ENCODE measurements around the gene HNRNPAB.

Gene HNRNPAB

GRCh38 chr5:178204182-178204934 is at the start of gene HNRNPAB:
HNRNPAB (plus strand) TSS chr5:178204533; CDS start chr5:178204838, 305 bp downstream.
- peak; percentile 91 to 98 (median 94) for DNase-seq (ENCODE audit: low read depth in 4 of 4, low spot score in 1 of 4)

- DNase-seq (ENCODE audit: low read depth in 4 of 4, low spot score in 1 of 4), result no peak
Observed at GRCh38 chr5:178155065-178155464, 49.3 kb upstream of the HNRNPAB start.

DNA sequence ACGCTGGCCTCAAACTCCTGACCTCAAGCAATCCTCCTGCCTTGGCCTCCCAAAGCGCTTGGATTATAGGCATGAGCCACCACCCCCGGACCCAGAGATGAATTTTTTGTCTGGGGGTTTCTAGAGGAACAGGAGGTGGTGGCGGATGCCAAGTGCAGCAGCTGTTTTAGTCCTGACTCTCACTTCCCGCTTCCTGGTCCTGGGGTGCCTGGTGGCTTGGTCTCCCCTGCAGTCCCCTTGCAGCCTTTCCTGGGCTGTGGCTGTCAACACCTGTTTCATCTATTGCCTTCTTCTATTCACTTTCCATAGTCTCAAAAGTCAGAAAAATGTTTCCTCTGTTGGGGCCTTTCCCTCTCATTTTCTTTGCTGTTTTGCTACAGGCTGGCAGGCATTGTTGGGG is 44.2 kb upstream of the HNRNPAB start:
- DNase-seq (ENCODE audit: low read depth in 4 of 4, low spot score in 1 of 4), result no peak

DNA sequence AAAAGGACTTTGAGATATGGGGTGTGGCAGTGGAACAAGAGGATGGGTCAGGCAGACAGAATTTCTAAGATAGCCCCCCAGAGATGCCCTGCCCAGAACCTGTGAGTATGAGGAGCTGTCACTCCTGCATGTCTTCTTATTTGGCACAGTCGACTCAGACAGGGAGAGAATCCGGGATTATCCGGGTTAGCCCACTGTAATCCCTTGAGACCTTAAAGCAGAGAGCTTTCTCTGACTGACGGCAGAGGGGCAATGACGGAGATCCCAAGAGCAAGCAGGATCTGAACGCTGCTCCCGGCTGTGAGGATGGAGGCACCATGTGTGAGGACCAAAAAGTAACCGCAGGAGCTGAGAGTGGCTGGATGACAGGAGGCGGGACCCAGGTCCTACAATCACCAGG is 41.9 kb upstream of the HNRNPAB start:
- no peak for DNase-seq (ENCODE audit: low read depth in 4 of 4, low spot score in 1 of 4)

DNA sequence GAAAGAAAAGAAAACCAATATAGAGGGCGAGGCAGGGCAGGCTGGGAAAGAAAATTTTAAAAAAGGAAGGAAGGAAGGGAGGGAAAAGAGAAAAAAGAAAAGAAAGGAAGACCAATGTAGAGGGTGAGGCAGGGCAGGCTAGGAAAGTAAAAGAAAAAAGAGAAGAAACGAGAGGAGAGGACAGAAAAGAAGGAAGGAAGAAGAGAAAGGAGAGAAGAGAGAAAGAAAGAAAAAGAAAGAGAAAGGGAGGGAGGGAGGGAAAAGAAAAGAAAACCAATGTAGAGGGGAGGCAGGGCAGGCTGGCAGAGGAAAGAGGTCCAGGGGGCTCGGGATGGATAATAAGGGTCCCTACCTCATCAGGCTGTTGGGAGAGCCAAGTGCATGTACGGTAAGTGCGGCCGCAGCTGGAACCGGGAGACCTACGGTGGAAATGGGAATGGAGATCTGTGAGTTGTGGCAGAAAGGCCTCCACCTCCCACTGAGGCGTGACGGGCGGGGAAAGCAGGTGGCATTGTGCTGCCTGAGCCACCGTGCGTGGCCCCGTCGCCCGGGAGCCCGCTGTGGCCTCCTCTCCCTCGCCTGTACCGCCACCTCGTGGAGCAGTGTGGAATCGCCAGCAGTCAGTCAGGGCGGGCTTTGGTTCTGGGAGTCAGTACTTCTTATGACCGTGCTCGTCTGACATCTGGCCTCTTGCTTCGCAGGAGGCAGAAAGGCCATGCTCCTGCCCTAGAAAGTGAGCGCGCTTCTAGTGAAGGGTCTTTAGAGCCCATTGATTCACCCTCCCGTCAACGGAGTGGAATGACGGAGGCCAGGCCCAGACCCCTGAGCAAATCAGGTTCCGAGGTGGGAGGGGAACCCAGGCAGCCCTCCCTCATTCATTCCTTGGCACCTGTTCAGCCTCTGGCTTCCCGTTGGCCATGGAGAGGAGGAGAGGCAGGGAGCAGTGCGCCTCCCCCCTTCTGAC is 40.3 kb upstream of the HNRNPAB start:
- DNase-seq (ENCODE audit: low read depth in 4 of 4, low spot score in 1 of 4), result peak; percentile 86 to 93 (median 90)

- DNase-seq (ENCODE audit: low read depth in 4 of 4, low spot score in 1 of 4), result no peak
Observed at GRCh38 chr5:178165581-178165980, 38.8 kb upstream of the HNRNPAB start.

- DNase-seq (ENCODE audit: low read depth in 4 of 4, low spot score in 1 of 4), result no peak
Observed at GRCh38 chr5:178170455-178170854, 33.9 kb upstream of the HNRNPAB start.

DNA sequence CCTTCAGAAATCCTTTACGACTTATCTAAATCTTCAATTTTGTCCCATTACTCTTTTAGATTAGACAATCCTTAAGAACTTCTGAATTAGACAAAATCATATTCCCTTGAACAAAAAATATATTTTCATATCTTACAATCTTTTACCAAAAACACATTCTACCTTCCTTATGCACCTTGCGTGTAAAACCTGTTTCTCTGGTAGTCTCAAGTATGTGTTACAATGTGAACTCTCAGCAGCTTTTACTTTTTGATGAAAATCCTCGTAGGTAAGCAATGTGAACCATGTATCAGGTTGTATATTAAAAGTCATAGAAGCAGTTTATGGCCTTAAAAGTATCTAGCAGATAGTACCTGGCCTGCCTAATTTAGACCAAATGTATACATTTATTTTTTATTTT is 29.9 kb upstream of the HNRNPAB start:
- DNase-seq (ENCODE audit: low read depth in 4 of 4, low spot score in 1 of 4), result no peak

GRCh38 chr5:178176791-178177190 is 27.5 kb upstream of the HNRNPAB start:
- no peak for DNase-seq (ENCODE audit: low read depth in 4 of 4, low spot score in 1 of 4)

DNA sequence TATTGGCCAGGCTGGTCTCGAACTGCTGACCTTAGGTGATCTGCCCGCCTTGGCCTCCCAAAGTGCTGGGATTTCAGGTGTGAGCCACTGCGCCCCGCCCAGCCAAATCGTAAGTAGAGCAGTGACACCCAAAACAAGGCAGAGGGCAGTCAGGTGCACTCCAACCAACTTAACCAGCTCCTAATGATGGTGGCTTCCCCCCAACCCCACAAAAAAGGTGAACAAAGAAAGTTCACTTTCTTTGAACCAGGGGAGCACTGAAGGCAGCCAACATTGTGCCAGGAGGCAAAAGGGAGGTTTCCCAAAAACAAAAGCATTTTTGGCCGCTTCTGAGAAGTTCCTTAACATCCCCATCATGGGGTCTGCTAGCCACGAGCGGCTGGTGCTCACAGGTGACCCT is 26.8 kb upstream of the HNRNPAB start:
- DNase-seq (ENCODE audit: low read depth in 4 of 4, low spot score in 1 of 4), result no peak

DNA sequence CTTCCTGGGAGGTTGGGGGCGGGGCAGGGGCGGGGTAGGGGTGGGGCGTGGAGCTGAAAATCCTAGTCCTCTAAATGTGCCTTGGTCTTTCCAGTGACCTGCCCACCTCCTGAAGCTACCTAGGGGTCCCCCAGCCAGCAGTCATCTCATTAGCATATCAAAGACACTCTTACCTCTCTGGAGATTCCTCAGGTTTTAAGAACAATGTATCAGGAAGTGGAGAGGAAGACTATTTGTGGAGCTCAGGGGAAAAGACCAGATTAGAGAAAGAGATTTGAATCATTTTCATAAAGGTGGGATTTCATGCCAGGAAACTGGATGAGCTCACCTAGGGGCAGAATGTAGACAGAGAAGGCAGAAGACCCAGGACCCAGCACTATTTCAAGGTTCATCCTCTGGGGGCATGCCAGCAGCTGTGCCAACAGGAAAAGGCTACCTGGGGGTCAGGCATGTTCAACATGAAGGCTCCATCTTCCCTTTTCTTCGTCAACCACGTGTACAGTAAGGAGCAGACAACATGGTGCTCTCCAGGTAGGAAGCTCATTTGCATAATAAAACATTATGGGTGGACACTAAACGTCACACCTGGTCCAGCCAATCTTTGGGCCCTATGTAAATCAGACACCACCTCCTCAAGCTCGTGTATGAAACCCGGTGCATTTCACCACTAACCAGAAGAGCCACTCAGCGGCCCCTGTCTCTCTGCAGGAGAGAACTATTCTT is 24.0 kb upstream of the HNRNPAB start:
- no peak for DNase-seq (ENCODE audit: low read depth in 4 of 4, low spot score in 1 of 4)

DNA sequence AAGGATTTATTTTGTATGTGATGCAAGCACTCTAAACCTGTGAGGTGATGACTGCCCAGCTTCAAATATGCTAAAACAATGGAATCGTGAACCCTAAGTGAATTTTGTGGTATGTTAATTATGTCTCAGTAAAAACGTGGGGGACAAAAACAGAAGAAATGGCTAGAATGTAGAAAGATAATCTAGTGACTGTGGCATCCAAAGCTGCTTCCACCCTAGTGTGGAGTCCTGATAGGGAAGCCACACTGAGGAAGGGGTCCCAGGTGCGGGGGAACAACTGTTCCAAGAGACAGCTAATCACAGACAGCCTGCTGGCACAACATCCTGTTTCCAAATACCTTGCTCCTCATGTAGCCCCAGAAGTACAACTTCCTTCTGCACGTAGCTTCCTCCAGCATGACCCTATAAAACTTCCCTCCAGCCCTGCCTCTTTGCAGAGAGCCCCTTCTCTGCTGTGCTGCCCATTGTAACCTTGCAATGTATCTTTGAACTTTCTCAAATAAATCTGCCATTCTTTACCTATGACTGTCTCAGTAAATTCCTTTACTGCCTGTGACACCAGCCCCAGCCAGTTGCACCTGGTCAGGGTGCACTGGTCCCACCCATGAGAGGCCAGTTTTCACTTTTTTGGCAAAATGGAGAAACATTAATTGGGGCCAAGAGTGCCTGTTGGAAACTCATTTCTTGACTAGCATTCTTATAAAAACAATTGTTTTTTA is 22.0 kb upstream of the HNRNPAB start:
- no peak for DNase-seq (ENCODE audit: low read depth in 4 of 4, low spot score in 1 of 4)

DNA sequence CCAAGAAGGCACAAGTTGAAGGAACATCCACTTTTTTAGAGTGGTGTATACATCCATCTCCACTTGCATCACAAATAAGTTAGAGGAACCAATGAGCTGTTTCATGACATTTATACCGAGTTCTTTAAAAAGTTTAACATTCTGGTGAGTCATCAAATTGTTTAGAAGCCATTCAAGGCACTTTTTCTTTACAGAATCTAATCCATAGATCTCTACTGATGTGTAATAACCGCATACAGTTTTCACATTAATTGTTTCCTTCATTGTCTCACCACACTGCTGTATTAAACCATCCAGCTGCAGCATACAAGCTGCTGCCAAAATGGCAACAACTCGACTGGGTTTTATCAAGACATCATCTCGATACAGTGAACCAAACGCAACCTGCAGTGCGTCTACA is 17.9 kb upstream of the HNRNPAB start:
- no peak for DNase-seq (ENCODE audit: low read depth in 4 of 4, low spot score in 1 of 4)

GRCh38 chr5:178187014-178187413 is 17.3 kb upstream of the HNRNPAB start, which contains the start of gene GMCL2:
GMCL2 (minus strand) TSS chr5:178187371; CDS start chr5:178187299, 72 bp downstream.
- DNase-seq (ENCODE audit: low read depth in 4 of 4, low spot score in 1 of 4), result no peak

GRCh38 chr5:178189433-178189832 is 14.9 kb upstream of the HNRNPAB start:
- no peak for DNase-seq (ENCODE audit: low read depth in 4 of 4, low spot score in 1 of 4)

DNA sequence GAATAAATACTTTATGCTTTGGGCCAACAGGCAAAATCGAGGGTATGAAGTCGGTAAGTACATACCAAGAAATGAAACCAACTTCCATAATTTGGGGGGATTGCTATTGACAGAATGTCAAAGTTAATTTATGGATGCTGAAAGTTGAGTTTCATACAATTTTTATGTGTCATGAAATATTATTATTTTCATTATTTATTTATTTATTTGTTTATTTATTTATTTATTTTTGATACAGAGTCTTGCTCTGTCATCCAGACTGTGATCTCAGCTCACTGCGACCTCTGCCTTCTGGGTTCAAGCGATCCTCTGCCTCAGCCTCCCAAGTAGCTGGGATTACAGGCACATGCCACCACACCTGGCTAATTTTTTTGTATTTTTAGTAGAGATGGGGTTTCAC is 12.7 kb upstream of the HNRNPAB start:
- DNase-seq (ENCODE audit: low read depth in 4 of 4, low spot score in 1 of 4), result no peak

DNA sequence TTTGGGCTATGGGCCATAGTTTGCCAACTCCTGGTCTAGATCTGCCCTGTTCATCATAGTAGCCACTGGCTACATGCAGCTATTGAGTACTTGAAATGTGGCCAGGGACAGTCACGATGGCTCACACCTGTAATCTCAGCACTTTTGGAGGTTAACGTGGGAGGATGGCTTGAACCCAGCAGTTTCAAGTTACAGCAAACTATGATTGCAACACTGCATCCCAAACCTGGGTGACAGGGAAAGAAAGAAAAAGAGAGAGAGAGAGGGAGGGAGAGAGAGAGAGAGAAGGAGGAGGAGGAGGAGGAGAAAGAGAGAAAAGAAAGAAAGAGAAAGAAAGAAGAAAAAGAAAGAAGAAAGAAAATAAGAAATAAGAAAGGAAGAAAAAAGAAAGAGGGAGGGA is 12.1 kb upstream of the HNRNPAB start:
- no peak for DNase-seq (ENCODE audit: low read depth in 4 of 4, low spot score in 1 of 4)

- DNase-seq (ENCODE audit: low read depth in 4 of 4, low spot score in 1 of 4), result no peak
Observed at GRCh38 chr5:178192787-178193186, 11.5 kb upstream of the HNRNPAB start.

DNA sequence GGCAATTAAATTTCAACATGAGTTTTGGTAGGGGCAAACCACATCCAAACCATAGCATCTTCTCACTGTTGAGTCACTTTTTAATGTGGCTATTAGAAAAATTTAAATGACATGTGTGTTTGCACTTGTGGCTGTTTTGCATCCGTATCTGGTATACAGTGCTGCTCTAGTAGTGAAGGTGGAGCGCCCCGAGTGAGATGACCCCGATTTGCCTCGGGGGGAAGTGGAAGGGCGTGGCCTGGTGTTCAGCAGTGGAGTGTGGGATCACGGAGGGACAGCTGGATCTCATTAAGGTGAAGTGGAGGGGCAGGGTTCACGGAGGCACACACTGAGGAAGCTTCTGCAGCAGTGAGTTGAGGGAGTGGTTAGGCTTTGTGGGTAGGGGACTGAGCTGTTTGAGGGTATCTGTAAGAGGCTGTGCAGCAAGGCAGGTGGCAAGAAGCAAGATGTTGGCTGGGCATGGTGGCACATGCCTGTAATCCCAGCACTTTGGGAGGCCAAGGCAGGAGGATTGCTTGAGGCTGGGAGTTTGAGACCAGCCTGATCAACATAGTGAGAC is 11.0 kb upstream of the HNRNPAB start:
- DNase-seq (ENCODE audit: low read depth in 4 of 4, low spot score in 1 of 4), result no peak

GRCh38 chr5:178194026-178194425 is 10.3 kb upstream of the HNRNPAB start:
- DNase-seq (ENCODE audit: low read depth in 4 of 4, low spot score in 1 of 4), result no peak
